Measurements from ENCODE around the gene TCF25.

Gene TCF25

DNA sequence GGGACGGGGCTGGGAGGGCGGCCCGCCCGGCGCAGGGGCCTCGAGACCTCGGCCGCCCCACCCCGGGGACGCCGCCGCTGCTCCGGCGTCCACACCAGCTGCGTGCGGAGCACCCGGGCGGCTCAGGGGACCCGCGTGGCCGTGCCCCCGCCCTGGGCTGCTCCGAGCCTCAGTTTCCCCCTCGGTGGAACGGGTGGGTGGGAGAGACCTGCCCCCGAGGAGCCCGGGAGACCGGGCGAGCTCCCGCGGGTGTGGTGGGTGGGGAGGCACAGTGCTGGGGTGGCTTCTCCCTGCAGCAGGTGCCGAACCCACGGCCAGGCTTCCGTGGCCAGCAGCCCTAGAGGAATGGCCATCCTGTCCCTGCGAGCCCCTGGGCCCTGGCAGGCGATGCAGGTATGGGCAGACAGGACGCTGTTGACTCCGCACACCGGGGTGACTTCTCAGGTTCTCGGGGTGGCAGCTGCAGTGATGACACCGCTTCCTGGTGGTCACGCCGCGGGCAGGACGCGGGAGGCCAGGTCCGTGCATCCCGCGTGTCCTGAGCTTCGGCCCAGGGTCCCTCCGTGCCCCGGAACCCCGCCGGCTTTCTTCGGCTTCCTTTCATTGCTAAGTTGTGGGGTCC is 75.8 kb downstream of the TCF25 start:
- DNase-seq: no peak

DNA sequence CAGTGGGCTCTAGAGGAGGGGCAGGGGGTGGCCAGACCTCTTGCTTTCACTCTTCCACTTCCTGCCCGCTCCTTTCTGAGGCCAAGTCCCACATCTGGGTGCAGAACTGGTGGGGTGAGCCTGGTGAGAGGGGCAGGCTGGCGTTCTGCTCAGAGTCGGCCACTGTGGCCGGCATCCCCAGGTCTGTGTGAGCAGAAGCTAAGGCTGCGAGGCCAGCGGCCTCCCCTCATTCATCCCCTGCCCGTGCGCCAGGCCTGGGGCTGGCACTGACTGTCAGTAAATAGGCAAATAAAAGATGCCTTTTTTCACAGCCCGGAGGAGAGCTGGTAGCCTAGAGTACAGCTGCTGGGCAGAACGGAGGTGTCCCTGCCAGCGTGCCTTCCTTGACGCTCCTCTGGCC is 76.4 kb downstream of the TCF25 start:
- DNase-seq: no peak

DNA sequence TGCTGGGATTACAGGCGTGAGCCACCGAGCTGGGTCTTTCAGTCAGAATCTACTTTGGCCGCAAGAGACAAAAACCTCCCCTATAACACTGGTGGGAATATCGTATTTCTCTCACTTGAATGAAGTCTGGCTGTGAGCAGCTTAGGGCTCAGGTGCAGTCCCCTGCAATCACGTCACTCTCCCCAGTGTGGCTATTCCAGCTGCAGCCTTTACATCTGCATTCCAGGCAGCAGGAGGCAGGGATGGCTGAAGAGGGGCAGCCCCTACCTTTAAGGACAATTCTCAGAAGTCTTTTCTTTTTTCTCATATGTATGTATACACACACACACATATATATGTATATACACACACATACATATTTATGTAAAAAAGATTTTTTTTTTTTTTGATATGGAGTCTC is 78.1 kb downstream of the TCF25 start:
- DNase-seq: no peak

DNA sequence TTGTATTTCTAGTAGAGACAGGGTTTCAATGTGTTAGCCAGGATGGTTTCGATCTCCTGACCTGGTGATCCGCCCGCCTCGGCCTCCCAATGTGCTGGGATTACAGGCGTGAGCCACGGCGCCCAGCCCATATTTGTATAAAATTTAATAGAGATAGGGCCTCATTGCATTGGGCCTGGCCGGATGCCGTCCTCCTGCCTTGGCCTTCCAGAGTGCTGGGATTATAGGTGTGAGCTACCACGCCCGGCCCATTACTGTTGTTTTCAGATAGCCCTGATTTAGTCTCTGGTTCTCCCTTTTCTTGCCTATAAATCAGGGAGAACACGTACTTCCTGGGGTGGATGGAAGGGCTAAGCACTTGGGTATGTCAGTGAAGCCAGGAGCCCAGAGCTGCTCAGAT is 78.7 kb downstream of the TCF25 start:
- DNase-seq: no peak

DNA sequence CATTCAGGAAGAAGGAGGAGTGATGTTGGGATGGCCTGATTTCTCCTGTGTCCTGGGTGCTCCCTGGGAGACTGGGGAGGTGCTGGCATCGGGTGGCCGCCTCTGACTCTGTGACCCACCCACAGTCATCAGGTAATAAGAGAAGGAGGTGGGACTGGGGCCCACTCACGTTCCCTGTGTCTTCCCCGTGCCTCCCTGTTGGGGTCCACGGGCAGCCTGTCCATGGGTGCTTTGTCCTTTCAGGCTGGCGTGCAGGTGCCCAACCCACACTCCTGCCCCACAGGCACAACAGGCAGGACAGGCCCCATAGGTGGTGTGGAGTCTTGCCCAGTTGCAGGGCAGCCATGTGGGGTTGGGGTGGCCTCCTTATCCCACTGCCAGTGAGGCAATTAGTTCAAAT is 79.2 kb downstream of the TCF25 start:
- DNase-seq: no peak

DNA sequence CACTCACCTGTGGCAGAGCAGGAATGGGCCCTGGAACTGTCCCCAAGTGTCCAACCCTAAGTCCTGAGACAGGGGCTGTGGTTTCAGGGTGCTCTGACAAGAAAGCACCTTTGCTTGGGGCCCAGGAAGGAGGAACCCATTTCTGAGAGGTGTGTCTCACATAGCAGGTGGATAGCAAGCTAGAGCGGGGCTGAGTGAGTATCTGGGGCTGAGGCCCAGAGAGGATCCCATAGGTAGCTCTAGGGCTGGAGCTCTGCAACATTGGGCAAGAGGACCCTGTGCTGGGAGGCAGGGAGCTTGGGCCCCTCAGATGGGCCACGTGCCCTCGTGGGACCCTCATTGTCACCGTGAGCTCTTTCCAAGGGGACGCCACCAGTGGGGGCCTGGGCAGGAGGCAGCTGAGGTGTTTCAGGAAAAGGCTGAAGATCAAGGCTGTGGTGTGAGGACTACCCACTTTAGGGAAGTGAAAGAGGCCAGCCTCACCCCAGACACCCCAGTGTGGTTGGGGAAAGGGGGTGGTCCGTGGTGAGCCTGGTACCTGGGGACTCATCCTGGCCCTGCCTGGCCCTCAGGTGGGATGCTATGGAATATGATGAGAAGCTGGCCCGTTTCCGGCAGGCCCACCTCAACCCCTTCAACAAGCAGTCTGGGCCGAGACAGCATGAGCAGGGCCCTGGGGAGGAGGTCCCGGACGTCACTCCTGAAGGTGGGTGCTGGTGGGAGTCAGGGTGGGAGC is 80.4 kb downstream of the TCF25 start:
- DNase-seq: no peak

DNA sequence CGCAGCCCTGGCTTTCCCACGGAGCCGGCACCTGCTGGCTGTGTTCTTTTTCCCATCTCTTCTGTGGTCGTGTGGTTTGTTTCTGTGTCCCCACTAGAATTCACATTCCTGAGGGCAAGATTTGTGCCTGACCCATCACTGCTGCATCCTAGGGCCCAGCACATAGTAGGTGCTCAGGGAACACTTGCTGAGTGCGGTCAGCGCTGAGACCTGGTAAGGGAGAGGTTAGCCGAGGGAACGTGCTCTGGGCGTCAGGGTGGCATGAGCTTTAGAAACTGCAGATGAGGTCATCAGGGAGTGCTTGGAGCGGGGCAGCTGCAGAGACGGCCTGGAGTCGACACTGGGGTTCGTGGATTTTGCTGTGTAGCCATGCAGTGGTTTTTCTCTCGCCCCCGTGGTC is 81.1 kb downstream of the TCF25 start:
- no peak for DNase-seq

DNA sequence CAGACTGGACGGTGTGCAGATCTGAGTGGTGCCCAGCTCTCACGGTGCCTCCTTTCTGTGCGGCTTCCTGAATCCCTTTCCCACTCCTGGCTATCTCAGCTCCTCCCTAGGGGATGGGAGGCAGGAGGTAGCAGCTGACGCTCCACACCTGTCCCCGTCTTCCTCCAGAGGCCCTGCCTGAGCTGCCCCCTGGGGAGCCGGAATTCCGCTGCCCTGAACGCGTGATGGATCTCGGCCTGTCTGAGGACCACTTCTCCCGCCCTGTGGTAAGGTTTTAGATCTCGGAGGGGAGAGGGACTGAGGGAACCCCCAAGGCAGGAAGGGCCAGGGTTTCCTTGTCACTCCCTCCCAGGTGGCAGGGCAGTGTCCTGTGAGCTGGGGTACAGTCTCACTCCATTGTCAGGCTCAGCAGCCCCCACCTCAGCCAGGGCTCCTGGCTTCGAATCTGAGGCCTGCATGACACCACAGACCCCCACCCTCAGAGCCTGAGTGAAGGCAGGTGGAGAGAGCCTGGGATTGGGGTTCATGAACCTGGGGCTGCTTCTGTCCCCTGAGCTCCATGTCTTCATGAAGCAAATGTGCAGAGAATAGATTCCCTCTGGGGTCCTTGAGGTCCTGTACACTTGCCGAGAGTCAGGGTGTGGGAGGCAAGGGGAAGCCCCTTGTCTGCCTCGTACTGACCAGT is 81.8 kb downstream of the TCF25 start:
- DNase-seq: no peak

DNA sequence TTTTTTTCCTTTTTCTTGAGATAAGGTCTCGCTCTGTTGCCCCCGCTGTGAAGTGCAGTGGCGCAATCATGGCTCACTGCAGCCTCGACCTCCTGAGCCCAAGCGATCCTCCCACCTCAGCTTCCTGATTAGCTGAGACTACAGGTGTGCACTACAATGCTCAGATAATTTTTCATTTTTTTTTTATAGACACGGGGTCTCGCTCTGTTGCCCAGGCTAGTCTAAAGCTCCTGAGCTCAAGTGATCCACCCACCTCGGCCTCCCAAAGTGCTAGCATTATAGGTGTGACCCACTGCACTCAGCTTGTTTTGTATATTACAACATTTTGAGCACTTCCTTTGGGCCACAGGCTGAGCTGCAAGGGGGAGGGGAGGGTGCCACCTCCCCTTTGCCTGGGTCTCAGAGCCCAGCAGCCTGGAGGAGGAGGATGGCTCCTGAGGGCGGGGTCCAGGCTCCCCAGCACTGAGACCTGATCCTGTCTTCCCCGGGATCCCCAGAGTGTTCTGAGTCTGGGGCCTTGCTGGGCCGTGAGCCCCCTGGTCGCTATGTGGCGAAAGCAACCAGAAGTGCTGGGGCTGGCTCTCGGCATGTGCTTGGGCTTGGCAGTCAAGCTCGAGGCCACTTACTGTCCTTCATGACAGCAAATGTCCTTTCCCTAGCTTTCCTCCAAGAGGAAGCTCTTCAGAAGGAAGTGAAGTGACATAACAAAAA is 83.3 kb downstream of the TCF25 start:
- DNase-seq: no peak

DNA sequence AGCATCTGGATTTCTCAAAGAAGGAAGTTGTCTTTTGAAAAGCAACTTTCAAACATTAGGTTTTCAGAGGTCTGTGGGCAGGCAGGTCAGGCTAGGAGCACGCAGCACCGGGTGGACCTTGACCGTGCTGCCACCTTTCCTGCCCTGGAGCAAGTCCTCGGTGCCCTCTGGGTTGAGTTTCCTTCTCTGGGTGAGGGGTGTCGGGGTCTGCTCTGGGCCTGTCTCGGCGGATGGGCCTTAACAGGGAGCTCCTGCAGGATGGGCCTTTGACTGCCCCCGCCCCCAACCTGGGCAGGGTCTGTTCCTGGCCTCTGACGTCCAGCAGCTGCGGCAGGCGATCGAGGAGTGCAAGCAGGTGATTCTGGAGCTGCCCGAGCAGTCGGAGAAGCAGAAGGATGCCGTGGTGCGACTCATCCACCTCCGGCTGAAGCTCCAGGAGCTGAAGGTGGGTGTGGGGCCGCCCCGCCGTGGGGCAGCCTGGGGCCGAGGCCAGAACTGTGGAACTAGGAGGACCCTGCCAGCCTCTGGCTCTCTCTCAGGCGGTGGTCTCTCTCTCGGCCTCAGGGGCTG is 83.9 kb downstream of the TCF25 start:
- no peak for DNase-seq

DNA sequence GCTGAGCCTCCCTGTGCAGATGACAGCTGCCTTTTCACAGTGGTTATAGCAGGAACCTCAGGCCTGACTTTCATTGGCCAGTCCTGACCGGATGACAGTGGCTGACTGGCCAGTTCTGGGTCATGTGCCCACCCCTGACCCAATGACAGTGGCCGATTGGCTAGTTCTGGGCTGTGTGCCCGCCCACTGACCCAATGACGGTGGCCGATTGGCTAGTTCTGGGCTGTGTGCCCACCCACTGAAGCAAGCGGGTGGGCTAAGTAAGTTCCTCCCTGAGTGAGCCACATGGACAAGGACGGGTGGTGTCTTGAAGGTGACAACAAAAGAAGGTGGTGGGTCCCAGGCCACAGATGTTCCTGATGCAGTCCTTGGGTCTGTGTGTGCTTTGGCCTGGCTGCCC is 84.7 kb downstream of the TCF25 start:
- no peak for DNase-seq

DNA sequence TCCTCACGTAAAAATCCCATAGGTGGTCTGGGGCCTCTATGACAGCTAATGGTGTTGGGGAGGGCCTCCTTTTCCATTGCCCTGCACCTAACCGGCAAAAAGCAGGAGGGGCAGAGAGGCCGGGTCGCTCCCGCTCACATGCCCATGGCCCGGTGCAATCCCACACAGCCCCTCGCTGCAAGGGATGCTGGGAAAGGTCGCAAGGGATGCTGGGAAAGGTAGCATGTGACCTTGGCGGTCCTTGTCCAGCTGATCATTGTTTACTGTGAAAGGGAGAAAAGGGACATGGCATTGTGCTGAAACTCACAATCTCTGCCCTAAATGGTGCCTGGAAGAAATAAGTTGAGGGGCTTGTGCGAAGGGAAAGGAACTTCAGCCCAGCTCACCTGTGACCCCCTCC is 85.2 kb downstream of the TCF25 start:
- no peak for DNase-seq

DNA sequence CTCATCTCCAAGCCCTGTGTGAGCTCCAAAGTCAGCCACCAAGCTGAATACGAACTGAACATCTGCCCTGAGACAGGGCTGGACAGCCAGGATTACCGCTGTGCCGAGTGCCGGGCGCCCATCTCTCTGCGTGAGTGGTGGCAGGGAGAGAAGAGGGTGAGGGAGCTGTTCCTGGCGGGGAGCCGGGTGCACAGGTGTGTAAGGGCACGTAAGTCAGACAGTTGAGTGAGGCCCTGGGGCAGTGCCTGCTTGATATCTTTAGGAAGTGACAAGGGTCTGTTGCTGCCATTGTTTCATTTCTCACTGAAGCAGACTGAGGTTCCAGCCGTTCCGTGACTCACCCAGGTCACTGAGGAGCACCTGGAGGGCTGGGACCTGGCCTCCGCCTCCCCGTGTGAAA is 87.6 kb downstream of the TCF25 start:
- DNase-seq: no peak

Measured in CD4-positive, alpha-beta T cell treated with Interleukin-6 for 4 hours (primary cell).